ENCODE measurements around the gene CABLES1. TPM values are rescaled to one million over a fixed set of nuclear protein-coding genes. Genes with fewer than 3 reads are reported as not detected.

The CABLES1 gene
- total and polyA plus RNA-seq, 2 donors from 2014 or later: 7.6 to 40.5 TPM

- no peak overlapping the region for H3K9ac ChIP-seq (ENCODE audit: low read length in 3 of 3)
- TF ChIP-seq CTCF (IDR thresholded peaks at IDR 0.05; ENCODE audit: borderline replicate concordance, extremely low read depth, insufficient read depth): no peak
- DNase-seq: peak in 1 of 5 donors; percentile 28
- FAIRE-seq: no peak
- H3K9me3 ChIP-seq (ENCODE audit: control insufficient read depth in 2 of 3, insufficient read depth in 1 of 3, low read length in 3 of 3): peaks cover 0 to 2% (median 0%) of the 10 kb centered on the region in 3 donors
- intact Hi-C loops (cut with DNase I): no loop called here
- no peak overlapping the region for H3K4me3 ChIP-seq (ENCODE audit: low read length in 3 of 3)
- H3K36me3 ChIP-seq (ENCODE audit: control insufficient read depth in 2 of 3, insufficient read depth in 3 of 3, low read length in 3 of 3): no peaks in the 10 kb centered on the region
- H3K27ac ChIP-seq (ENCODE audit: low read depth in 2 of 2, low read length in 2 of 2): no peak overlapping the region
- H3K4me1 ChIP-seq (ENCODE audit: control insufficient read depth in 2 of 3, insufficient read depth in 2 of 3, low read depth in 1 of 3, low read length in 3 of 3): peaks cover 0 to 8% (median 4%) of the 10 kb centered on the region in 3 donors
- no peaks in the 10 kb centered on the region for H3K27me3 ChIP-seq (ENCODE audit: control insufficient read depth, insufficient read depth, low read length)
These were observed 141.2 kb downstream of the CABLES1 start for GRCh38 chr18:23276451-23276850.

GRCh38 chr18:23277399-23277798, 142.1 kb downstream of the CABLES1 start:
- H3K27ac ChIP-seq (ENCODE audit: low read depth in 2 of 2, low read length in 2 of 2): no peak overlapping the region
- peaks cover 0 to 2% (median 0%) of the 10 kb centered on the region in 3 donors for H3K9me3 ChIP-seq (ENCODE audit: control insufficient read depth in 2 of 3, insufficient read depth in 1 of 3, low read length in 3 of 3)
- no peaks in the 10 kb centered on the region for H3K27me3 ChIP-seq (ENCODE audit: control insufficient read depth, insufficient read depth, low read length)
- peaks cover 0 to 8% (median 4%) of the 10 kb centered on the region in 3 donors for H3K4me1 ChIP-seq (ENCODE audit: control insufficient read depth in 2 of 3, insufficient read depth in 2 of 3, low read depth in 1 of 3, low read length in 3 of 3)
- intact Hi-C loops (cut with DNase I): no loop called here
- H3K36me3 ChIP-seq (ENCODE audit: control insufficient read depth in 2 of 3, insufficient read depth in 3 of 3, low read length in 3 of 3): no peaks in the 10 kb centered on the region
- no peak overlapping the region for H3K9ac ChIP-seq (ENCODE audit: low read length in 3 of 3)
- TF ChIP-seq CTCF (IDR thresholded peaks at IDR 0.05; ENCODE audit: borderline replicate concordance, extremely low read depth, insufficient read depth): no peak
- no peak overlapping the region for H3K4me3 ChIP-seq (ENCODE audit: low read length in 3 of 3)
- DNase-seq (no peak), FAIRE-seq (no peak)

- intact Hi-C loops (cut with DNase I): no loop called here
- Histone ChIP-seq H3K9me3 (ENCODE audit: control insufficient read depth in 2 of 3, insufficient read depth in 1 of 3, low read length in 3 of 3) (peaks cover 0 to 2% (median 0%) of the 10 kb centered on the region in 3 donors), H3K27ac (ENCODE audit: low read depth in 2 of 2, low read length in 2 of 2) (no peak overlapping the region), H3K36me3 (ENCODE audit: control insufficient read depth in 2 of 3, insufficient read depth in 3 of 3, low read length in 3 of 3) (no peaks in the 10 kb centered on the region), H3K27me3 (ENCODE audit: control insufficient read depth, insufficient read depth, low read length) (no peaks in the 10 kb centered on the region), H3K4me3 (ENCODE audit: low read length in 3 of 3) (no peak overlapping the region), H3K4me1 (ENCODE audit: control insufficient read depth in 2 of 3, insufficient read depth in 2 of 3, low read depth in 1 of 3, low read length in 3 of 3) (peaks cover 0 to 5% (median 4%) of the 10 kb centered on the region in 3 donors), H3K9ac (ENCODE audit: low read length in 3 of 3) (no peak overlapping the region)
- no peak for TF ChIP-seq CTCF (IDR thresholded peaks at IDR 0.05; ENCODE audit: borderline replicate concordance, extremely low read depth, insufficient read depth)
- no peak for FAIRE-seq
- no peak for DNase-seq
These were observed 144.6 kb downstream of the CABLES1 start for GRCh38 chr18:23279931-23280330.

- no peak overlapping the region for H3K27ac ChIP-seq (ENCODE audit: low read depth in 2 of 2, low read length in 2 of 2)
- TF ChIP-seq CTCF (IDR thresholded peaks at IDR 0.05; ENCODE audit: borderline replicate concordance, extremely low read depth, insufficient read depth): no peak
- no peak overlapping the region for H3K4me3 ChIP-seq (ENCODE audit: low read length in 3 of 3)
- DNase-seq (no peak), FAIRE-seq (no peak)
- H3K36me3 ChIP-seq (ENCODE audit: control insufficient read depth in 2 of 3, insufficient read depth in 3 of 3, low read length in 3 of 3): no peaks in the 10 kb centered on the region
- peaks cover 0 to 4% (median 4%) of the 10 kb centered on the region in 3 donors for H3K4me1 ChIP-seq (ENCODE audit: control insufficient read depth in 2 of 3, insufficient read depth in 2 of 3, low read depth in 1 of 3, low read length in 3 of 3)
- no peaks in the 10 kb centered on the region for H3K27me3 ChIP-seq (ENCODE audit: control insufficient read depth, insufficient read depth, low read length)
- intact Hi-C loops (cut with DNase I): no loop called here
- peaks cover 0 to 2% (median 0%) of the 10 kb centered on the region in 3 donors for H3K9me3 ChIP-seq (ENCODE audit: control insufficient read depth in 2 of 3, insufficient read depth in 1 of 3, low read length in 3 of 3)
- no peak overlapping the region for H3K9ac ChIP-seq (ENCODE audit: low read length in 3 of 3)
These were observed 145.6 kb downstream of the CABLES1 start for GRCh38 chr18:23280844-23281243.

Data from kidney (tissue), 14 donors.